GM20431 (cell line): ENCODE measurements around the gene MIPOL1.
"Not testable (repeated sequence)": the region's sequence is repeated elsewhere in the genome, so short reads cannot be mapped to it uniquely, and the experiment has no call there.

Source experiments
- in situ Hi-C: fragments of 300-500 bp; cut with MseI, MboI; formaldehyde crosslinking; loops from one replicate; pipeline ENCODE4 v1.15.0; 2020; ENCODE audit warnings: low sequenced_read_pairs; ENCODE audit not compliant: unreplicated experiment

Gene MIPOL1

DNA sequence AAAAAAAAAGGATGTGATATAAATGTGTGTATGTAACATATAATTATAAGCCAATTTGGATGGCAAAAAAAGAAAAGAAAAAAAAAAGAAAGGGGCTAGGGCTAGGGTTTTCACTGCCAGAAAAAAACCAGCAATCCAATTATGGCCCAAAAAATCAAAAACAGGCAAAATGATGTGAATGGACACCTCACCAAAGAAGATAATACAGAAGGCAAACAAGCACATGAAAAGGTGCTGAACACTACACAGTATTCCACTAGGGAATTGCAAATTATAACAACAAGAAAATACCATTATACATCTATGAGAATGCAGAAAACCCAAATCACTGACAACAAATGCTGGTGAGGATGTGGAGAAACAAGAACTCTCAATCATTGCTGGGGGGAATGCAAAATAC, 12.1 kb upstream of the MIPOL1 start:
- in situ Hi-C loops = no loop called here

DNA sequence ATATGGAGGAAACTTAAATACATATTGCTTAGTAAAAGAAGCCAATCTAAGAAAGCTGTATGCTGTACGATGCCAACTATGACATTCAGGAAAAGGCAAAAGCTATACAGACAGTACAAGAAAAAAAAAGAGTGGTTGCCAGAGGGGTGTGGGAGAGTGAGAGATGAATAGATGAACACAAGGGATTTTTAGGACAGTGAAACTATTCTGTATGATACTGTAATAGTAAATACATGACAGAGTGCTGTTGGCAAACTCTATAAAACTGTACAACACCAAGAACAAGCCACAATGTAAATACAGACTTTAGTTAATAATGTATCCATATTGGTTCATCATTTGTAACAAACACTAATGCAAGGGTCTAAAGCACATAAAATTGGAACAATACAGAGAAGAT, 10.9 kb upstream of the MIPOL1 start:
- in situ Hi-C loops = no loop called here

- in situ Hi-C loops = no loop called here
These were observed 10.4 kb upstream of the MIPOL1 start for GRCh38 chr14:37187294-37187693.

GRCh38 chr14:37187840-37188577, 9.7 kb upstream of the MIPOL1 start:
- in situ Hi-C loops = not testable (repeated sequence)

DNA sequence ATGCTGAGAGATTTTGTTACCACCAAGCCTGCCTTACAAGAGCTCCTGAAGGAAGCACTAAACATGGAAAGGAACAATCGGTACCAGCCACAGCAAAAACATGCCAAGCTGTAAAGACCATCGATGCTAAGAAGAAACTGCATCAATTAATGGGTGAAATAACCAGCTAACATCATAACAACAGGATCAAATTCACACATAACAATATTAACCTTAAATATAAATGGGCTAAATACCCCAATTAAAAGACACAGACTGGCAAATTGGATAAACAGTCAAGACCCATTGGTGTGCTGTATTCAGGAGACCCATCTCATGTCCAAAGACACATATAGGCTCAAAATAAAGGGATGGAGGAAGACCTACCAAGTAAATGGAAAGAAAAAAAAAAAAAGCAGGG, 8.0 kb upstream of the MIPOL1 start:
- in situ Hi-C loops = not testable (repeated sequence)

- in situ Hi-C loops = no loop called here
These were observed 3.0 kb upstream of the MIPOL1 start for GRCh38 chr14:37194698-37195097.

- in situ Hi-C loops = no loop called here
These were observed 2.4 kb upstream of the MIPOL1 start for GRCh38 chr14:37195327-37195726.

GRCh38 chr14:37196604-37197420, 925 bp upstream of the MIPOL1 start:
- in situ Hi-C loops = no loop called here

- in situ Hi-C loops = no loop called here
These were observed 499 bp downstream of the MIPOL1 start for GRCh38 chr14:37198273-37198598.

- in situ Hi-C loops = no loop called here
These were observed 1.2 kb downstream of the MIPOL1 start for GRCh38 chr14:37198907-37199306.

DNA sequence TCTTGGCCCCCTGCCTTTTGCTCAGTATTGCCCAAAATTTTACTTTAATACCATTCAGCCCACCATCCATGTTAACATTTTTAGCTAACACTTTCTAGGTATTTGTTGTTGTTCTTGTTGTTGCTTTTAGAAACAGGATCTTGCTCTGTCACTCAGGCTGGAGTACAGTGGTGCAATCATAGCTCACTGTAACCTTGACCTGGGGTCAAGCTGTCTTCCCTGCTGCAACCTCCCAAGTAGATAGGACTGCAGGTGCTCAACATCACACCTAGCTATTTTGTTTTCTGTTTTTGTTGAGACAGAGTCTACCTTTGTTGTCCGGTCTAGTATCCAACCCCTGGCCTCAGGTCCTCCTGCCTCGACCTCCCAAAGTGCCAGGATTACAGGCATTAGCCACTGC, 4.0 kb downstream of the MIPOL1 start:
- in situ Hi-C loops = no loop called here

GRCh38 chr14:37202265-37202664, 4.5 kb downstream of the MIPOL1 start:
- in situ Hi-C loops = no loop called here

DNA sequence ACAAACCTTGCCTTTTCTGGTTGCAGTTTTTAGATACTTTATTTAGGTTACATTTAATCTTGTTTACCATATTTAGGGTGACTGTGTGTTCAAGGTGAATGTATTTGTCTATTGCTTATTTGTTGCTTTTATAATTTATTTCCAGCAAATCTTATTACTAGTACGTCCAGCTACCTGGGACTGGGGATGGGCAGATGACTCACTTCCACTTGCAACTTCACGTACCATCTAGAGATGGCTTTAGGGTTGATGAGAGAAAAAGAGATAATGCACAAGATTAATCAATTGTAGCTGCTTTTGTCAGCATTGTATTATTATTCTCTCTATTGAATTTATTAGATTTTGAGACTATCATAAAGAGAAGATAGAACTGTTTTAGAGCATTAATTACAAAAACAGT, 5.1 kb downstream of the MIPOL1 start:
- in situ Hi-C loops = no loop called here

GRCh38 chr14:37203423-37203822, 5.7 kb downstream of the MIPOL1 start:
- in situ Hi-C loops = no loop called here

DNA sequence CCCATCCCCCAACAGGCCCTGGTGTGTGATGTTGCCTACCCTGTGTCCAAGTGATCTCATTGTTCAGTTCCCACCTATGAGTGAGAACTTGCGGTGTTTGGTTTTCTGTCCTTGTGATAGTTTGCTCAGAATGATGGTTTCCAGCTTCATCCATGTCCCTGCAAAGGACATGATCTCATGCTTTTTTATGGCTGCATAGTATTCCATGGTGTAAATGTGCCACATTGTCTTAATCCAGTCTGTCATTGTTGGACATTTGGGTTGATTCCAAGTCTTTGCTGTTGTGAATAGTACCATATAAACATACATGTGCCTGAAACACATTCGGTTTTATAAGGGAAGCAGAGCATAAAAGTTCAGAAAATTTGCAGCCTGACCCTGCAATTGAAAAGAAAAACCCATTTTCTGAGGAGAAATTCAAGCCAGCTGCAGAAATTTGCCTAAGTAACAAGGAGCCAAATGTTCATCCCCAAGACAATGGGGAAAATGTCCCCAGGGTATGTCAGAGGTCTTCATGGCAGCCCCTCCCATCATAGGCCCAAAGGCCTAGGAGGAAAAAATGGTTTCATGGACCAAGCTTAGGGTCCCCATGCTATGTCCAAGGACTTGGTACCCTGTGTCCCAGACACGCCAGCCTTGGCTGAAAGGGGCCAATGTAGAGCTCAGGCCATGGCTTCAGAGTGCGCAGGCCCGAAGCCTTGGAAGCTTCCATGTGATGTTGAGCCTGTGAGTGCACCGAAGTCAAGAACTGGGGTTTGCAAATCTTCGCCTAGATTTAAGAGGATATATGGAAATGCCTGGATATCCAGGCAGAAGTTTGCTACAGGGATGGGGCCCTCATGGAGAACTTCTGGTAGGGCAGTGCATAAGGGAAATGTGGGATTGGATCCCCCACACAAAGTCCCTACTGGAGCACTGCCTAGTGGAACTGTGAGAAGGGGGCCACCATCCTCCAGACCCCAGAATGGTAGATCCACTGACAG, 8.2 kb downstream of the MIPOL1 start:
- in situ Hi-C loops = not testable (repeated sequence)

DNA sequence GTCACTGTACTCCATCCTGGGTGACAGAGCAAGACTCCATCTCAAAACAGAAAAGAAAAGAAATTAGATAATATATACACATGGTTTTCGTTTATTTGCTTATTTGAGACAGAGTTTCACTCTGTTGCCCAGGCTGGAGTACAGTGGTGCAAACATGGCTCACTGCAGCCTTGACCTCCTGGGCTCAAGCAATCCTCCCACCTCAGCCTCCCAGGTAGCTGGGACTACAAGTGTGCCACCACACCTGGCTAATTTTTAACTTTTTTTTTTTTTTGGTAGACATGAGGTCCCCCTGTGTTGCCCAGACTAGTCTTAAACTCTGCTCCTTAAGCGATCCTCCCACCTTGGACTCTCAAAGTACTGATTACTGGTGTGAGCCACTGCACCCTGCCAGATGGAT, 11.9 kb downstream of the MIPOL1 start:
- in situ Hi-C loops = not testable (repeated sequence)

DNA sequence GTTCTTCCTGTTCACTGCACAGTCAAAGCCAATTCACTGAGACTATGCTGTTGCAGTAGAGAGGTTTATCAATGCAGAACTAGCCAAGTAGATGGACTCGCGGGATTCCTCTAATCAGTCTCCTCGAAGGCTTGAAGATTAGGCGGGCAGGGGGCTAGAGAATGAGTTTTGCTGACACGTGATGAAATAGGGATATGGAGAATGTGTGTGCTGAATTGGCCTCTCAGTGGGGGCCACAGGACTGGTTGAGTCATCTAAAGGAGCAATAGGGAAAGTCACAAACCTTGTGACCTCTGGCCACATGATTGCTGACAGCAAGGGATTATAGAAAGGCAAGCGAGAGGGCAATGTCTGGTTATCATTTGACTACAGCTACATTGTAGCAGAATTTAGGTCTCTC, 12.7 kb downstream of the MIPOL1 start:
- in situ Hi-C loops = no loop called here

GRCh38 chr14:37213016-37213415, 15.3 kb downstream of the MIPOL1 start:
- in situ Hi-C loops = no loop called here

DNA sequence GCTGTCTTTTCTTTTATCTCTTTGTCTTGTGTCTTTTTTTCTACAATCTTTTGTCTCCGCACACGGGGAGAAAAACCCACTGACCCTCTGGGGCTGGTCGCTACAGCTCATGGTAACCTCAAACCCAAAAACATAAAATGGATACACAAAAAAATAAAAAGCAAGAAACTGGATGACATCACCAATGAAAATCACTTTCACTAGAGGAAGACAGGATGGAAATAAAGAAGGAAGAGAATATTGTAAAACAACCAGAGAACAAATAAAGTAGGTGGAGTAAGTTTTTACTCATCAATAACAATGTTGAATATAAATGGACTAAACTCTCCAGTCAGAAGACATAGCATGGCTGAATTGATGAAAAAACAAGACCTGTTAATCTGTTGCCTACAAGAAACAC, 17.6 kb downstream of the MIPOL1 start:
- in situ Hi-C loops = no loop called here

- in situ Hi-C loops = no loop called here
These were observed 23.3 kb downstream of the MIPOL1 start for GRCh38 chr14:37221073-37221472.
